ENCODE data around the gene NLN. TPM values are rescaled to one million over a fixed set of nuclear protein-coding genes. Genes with fewer than 3 reads are reported as not detected.

The NLN gene
- total and polyA plus RNA-seq, 2 of the 13 experiments (the other 11 are each of a cell fraction or from before 2014, with no cell fraction given), result 11.9 to 36.7 TPM

- 100% methylated on average over 1 of the region's 1 CpG for WGBS (ENCODE audit: low lambda C conversion rate)
- TF ChIP-seq THAP9 (CRISPR knock-in tag; IDR thresholded peaks at IDR 0.05; ENCODE audit: borderline replicate concordance), result no peak
- TF ChIP-seq ZNF841 (CRISPR knock-in tag; IDR thresholded peaks at IDR 0.05; ENCODE audit: borderline replicate concordance), result peak; percentile 98
- CTCF ChIA-PET (ENCODE audit: low intra/inter-chr PET ratio, low total read pairs), result no interaction called here
Observed at GRCh38 chr5:65767565-65767964, 45.6 kb downstream of the NLN start.

GRCh38 chr5:65768723-65769346, 46.8 kb downstream of the NLN start:
- TF ChIP-seq ZNF234 (CRISPR knock-in tag; conservative IDR thresholded peaks at IDR 0.05) (no peak), ZNF691 (CRISPR knock-in tag; IDR thresholded peaks at IDR 0.05; ENCODE audit: borderline replicate concordance, low read depth) (no peak), SRY (CRISPR knock-in tag; IDR thresholded peaks at IDR 0.05) (no peak)
- Histone ChIP-seq H3K9ac (ENCODE audit: insufficient read depth, low read depth, low read length) (no peak overlapping the region), H3K27ac (ENCODE audit: extremely low read length, insufficient read depth, low read length) (no peak overlapping the region), H3K27me3 (ENCODE audit: control insufficient read depth in 1 of 2, insufficient read depth in 2 of 2, low read length in 2 of 2) (no peaks in the 10 kb centered on the region; a peak in 1 of 5 replicates), H3K36me3 (replicated peaks in 1 of 2; ENCODE audit: control insufficient read depth in 1 of 2, insufficient read depth in 2 of 2, low read length in 2 of 2) (peaks cover 2 to 7% of the 10 kb centered on the region in 2 experiments; a peak in 2 of 5 replicates), H2AFZ (ENCODE audit: low read length) (no peak overlapping the region), H3K9me3 (ENCODE audit: low read length) (no peaks in the 10 kb centered on the region), H3K79me2 (ENCODE audit: insufficient read depth, low read length) (no peaks in the 10 kb centered on the region), H3K4me3 (replicated peaks in 1 of 3; ENCODE audit: insufficient read depth in 1 of 3, low read depth in 2 of 3, low read length in 3 of 3) (no peak overlapping the region), H3K4me1 (ENCODE audit: insufficient read depth, low read length) (no peaks in the 10 kb centered on the region), H3K4me2 (ENCODE audit: low read depth, low read length) (no peak overlapping the region), H4K20me1 (ENCODE audit: insufficient read depth, low read length) (no peaks in the 10 kb centered on the region)
- ATAC-seq, result no peak
- DNase-seq (ENCODE audit: low spot score), result no peak
- 99% methylated on average over 7 of the region's 7 CpGs for WGBS (ENCODE audit: low lambda C conversion rate)
- BruUV-seq (replicated peaks), result no TSS peak
- ChIA-PET POLR2A (no interaction called here), CTCF (ENCODE audit: low intra/inter-chr PET ratio, low total read pairs) (no interaction called here)
- intact Hi-C loops (cut with micrococcal nuclease; ENCODE audit: unreplicated experiment) (no loop called here), in situ Hi-C loops (cut with HindIII; ENCODE audit: extremely low pct_ligation_motif_present, low pct_unique_long_range_greater_than_20kb) (no loop called here)
- no peak for FAIRE-seq

More at GRCh38 chr5:65767565-65767964, 45.6 kb downstream of the NLN start:
- no peak overlapping the region for H3K27ac ChIP-seq (ENCODE audit: extremely low read length, insufficient read depth, low read length)
- ATAC-seq, result no peak
- H3K4me3 ChIP-seq (replicated peaks in 1 of 3; ENCODE audit: insufficient read depth in 1 of 3, low read depth in 2 of 3, low read length in 3 of 3), result no peak overlapping the region
- H4K20me1 ChIP-seq (ENCODE audit: insufficient read depth, low read length), result no peaks in the 10 kb centered on the region
- no peak overlapping the region for H3K4me2 ChIP-seq (ENCODE audit: low read depth, low read length)
- no peak overlapping the region for H3K9ac ChIP-seq (ENCODE audit: insufficient read depth, low read depth, low read length)
- intact Hi-C loops (cut with micrococcal nuclease; ENCODE audit: unreplicated experiment), result no loop called here
- H3K36me3 ChIP-seq (replicated peaks in 1 of 2; ENCODE audit: control insufficient read depth in 1 of 2, insufficient read depth in 2 of 2, low read length in 2 of 2), result peaks cover 2 to 14% of the 10 kb centered on the region in 2 experiments; a peak in 3 of 5 replicates
- H2AFZ ChIP-seq (ENCODE audit: low read length), result no peak overlapping the region
- POLR2A ChIA-PET, result no interaction called here
- no peak for FAIRE-seq
- DNase-seq (ENCODE audit: low spot score), result no peak
- H3K4me1 ChIP-seq (ENCODE audit: insufficient read depth, low read length), result no peaks in the 10 kb centered on the region
- no peaks in the 10 kb centered on the region for H3K79me2 ChIP-seq (ENCODE audit: insufficient read depth, low read length)
- no peaks in the 10 kb centered on the region; a peak in 1 of 5 replicates for H3K27me3 ChIP-seq (ENCODE audit: control insufficient read depth in 1 of 2, insufficient read depth in 2 of 2, low read length in 2 of 2)
- in situ Hi-C loops (cut with HindIII; ENCODE audit: extremely low pct_ligation_motif_present, low pct_unique_long_range_greater_than_20kb), result no loop called here
- no peaks in the 10 kb centered on the region for H3K9me3 ChIP-seq (ENCODE audit: low read length)
- no TSS peak for BruUV-seq (replicated peaks)

All from HepG2 (cell line).